HepG2 (cell line): ENCODE results near the gene SNAP25. TPM values are rescaled to one million over a fixed set of nuclear protein-coding genes. Genes with fewer than 3 reads are reported as not detected.
A peak's percentile ranks its signal among the peaks of the same experiment; 100 is the strongest.

Source experiments
- CREB1 ChIP-seq, 2 experiments: fragments of 450-650 bp in 1 of 2; IDR thresholded peaks; 2 replicates each; pipeline ENCODE4 v1.6.1; 2016 to 2017; ENCODE audit warnings: control low read depth in 1 of 2, mild to moderate bottlenecking in 1 of 2, missing compliant biosample characterization in 1 of 2, missing genetic modification characterization in 1 of 2
- FOXA3 ChIP-seq: IDR thresholded peaks from 2 replicates; pipeline ENCODE4 v1.6.1; 2016; ENCODE audit warnings: missing genetic modification reagents, missing compliant biosample characterization
- HNF1A ChIP-seq, 2 experiments: sonication (generic) in 1 of 2; formaldehyde crosslinking in 1 of 2; IDR thresholded peaks; 2 replicates each; pipeline versions ENCODE4 v1.4.0 to v1.6.1; 2016 to 2020; ENCODE audit warnings: borderline replicate concordance in 1 of 2, low read depth in 1 of 2, mild to moderate bottlenecking in 1 of 2, missing genetic modification reagents in 1 of 2
- HNF4G ChIP-seq, 2 experiments: sonication (generic) in 1 of 2; formaldehyde crosslinking in 1 of 2; IDR thresholded peaks; 2 replicates each; pipeline versions ENCODE4 v1.4.0 to v1.6.1; 2011 to 2020; ENCODE audit warnings: borderline replicate concordance in 2 of 2, low read depth in 2 of 2, mild to moderate bottlenecking in 2 of 2, low read length in 1 of 2, missing genetic modification reagents in 1 of 2, moderate library complexity in 1 of 2
- HOXA7 ChIP-seq: sonication (generic); formaldehyde crosslinking; IDR thresholded peaks from 2 replicates; pipeline ENCODE4 v1.8.1; 2022; ENCODE audit warnings: mild to moderate bottlenecking, missing genetic modification reagents, moderate library complexity
- KDM4B ChIP-seq: sonication (generic); formaldehyde crosslinking; IDR thresholded peaks from 2 replicates; pipeline ENCODE4 v1.4.0; 2020; ENCODE audit warnings: missing genetic modification reagents
- MIXL1 ChIP-seq: IDR thresholded peaks from 2 replicates; pipeline ENCODE4 v1.6.1; 2016
- NONO ChIP-seq, 2 experiments: fragments of 450-650 bp in 1 of 2; sonication (generic) in 1 of 2; formaldehyde crosslinking in 1 of 2; IDR thresholded peaks in 1 of 2; conservative IDR thresholded peaks in 1 of 2; 2 replicates each; pipeline versions ENCODE4 v1.6.1 to v1.8.0; 2017 to 2022; ENCODE audit warnings: mild to moderate bottlenecking in 1 of 2, missing genetic modification reagents in 1 of 2, moderate library complexity in 1 of 2
- PAX8 ChIP-seq: sonication (generic); formaldehyde crosslinking; IDR thresholded peaks from 2 replicates; pipeline ENCODE4 v1.8.0; 2022; ENCODE audit warnings: mild to moderate bottlenecking, missing genetic modification reagents, borderline replicate concordance
- TOPORS ChIP-seq: sonication (generic); formaldehyde crosslinking; IDR thresholded peaks from 2 replicates; pipeline ENCODE4 v1.8.0; 2023; ENCODE audit warnings: mild to moderate bottlenecking, missing genetic modification reagents
- TSC22D2 ChIP-seq: sonication (generic); formaldehyde crosslinking; IDR thresholded peaks from 2 replicates; pipeline ENCODE4 v1.5.1; 2020; ENCODE audit warnings: missing genetic modification reagents, mild to moderate bottlenecking, borderline replicate concordance
- ZMAT3 ChIP-seq: sonication (generic); formaldehyde crosslinking; conservative IDR thresholded peaks from 2 replicates; pipeline ENCODE4 v1.7.0; 2021; ENCODE audit warnings: missing genetic modification reagents
- ZNF225 ChIP-seq: sonication (generic); formaldehyde crosslinking; IDR thresholded peaks from 2 replicates; pipeline ENCODE4 v1.4.0; 2020; ENCODE audit warnings: mild to moderate bottlenecking, missing genetic modification reagents
- ZNF264 ChIP-seq: sonication (generic); formaldehyde crosslinking; IDR thresholded peaks from 2 replicates; pipeline ENCODE4 v1.4.0; 2020; ENCODE audit warnings: missing genetic modification reagents
- ZNF501 ChIP-seq: sonication (generic); formaldehyde crosslinking; IDR thresholded peaks from 2 replicates; pipeline ENCODE4 v1.5.1; 2020; ENCODE audit warnings: mild to moderate bottlenecking, moderate library complexity, missing genetic modification reagents
- ZZZ3 ChIP-seq: sonication (generic); formaldehyde crosslinking; IDR thresholded peaks from 2 replicates; pipeline ENCODE4 v1.4.0; 2020; ENCODE audit warnings: missing genetic modification reagents, mild to moderate bottlenecking, borderline replicate concordance
- polyA plus RNA-seq, 8 experiments: library from polyadenylated mRNA; depleted of rRNA in 3 of 8; stranded (reverse) in 7 of 8; unstranded in 1 of 8; fragments of >200 nt; fragmentation: Illumina TruSeq in 4 of 8; extraction: Trizol in 4 of 8; gene quantifications; 2 replicates each; pipeline versions ENCODE4 v1.2.1 to v1.2.3, GENCODE V29; 2011 to 2016; ENCODE audit warnings: low read depth in 4 of 8, missing spikeins in 1 of 8, mixed read lengths in 1 of 8; ENCODE audit not compliant: insufficient read depth in 1 of 8
- total RNA-seq, 5 experiments: library from RNA; depleted of rRNA; stranded (reverse); fragments of >200 nt; fragmentation: Illumina TruSeq; extraction: Trizol; gene quantifications; 2 replicates each; pipeline ENCODE4 v1.2.3, GENCODE V29; 2016; ENCODE audit warnings: low read depth in 1 of 5
- TF ChIP-seq, protein P1 (sequence below): sonication (generic); formaldehyde crosslinking; IDR thresholded peaks from 2 replicates; pipeline ENCODE4 v1.4.0; 2020; ENCODE audit warnings: missing genetic modification reagents, borderline replicate concordance

Gene SNAP25
- total and polyA plus RNA-seq, 2 of the 13 experiments (the other 11 are each of a cell fraction or from before 2014, with no cell fraction given): not detected

- TF ChIP-seq HNF1A (IDR thresholded peaks at IDR 0.05; ENCODE audit: low read depth) (peak; percentile 86), HNF1A (CRISPR knock-in tag; IDR thresholded peaks at IDR 0.05; ENCODE audit: borderline replicate concordance) (peak; percentile 90; the same call in 1 of the 2 replicates), FOXA3 (CRISPR knock-in tag) (peak; percentile 99), CREB1 (IDR thresholded peaks at IDR 0.05) (no peak), CREB1 (CRISPR knock-in tag; IDR thresholded peaks at IDR 0.05) (peak; percentile 79), TOPORS (CRISPR knock-in tag) (0 out of 2 replicates have a peak, but pooled peaks have one; percentile 37), MIXL1 (CRISPR knock-in tag) (peak; percentile 99), PAX8 (CRISPR knock-in tag) (no peak), ZNF225 (CRISPR knock-in tag) (no peak), HOXA7 (CRISPR knock-in tag) (no peak), ZNF264 (CRISPR knock-in tag) (peak; percentile 96), KDM4B (CRISPR knock-in tag) (0 out of 2 replicates have a peak, but pooled peaks have one; percentile 76), HNF4G (IDR thresholded peaks at IDR 0.05; ENCODE audit: borderline replicate concordance, low read depth, low read length) (peak; percentile 61), HNF4G (CRISPR knock-in tag; IDR thresholded peaks at IDR 0.05; ENCODE audit: borderline replicate concordance, low read depth) (peak; percentile 64), TSC22D2 (0 out of 2 replicates have a peak, but pooled peaks have one; percentile 65), ZNF501 (CRISPR knock-in tag) (peak; percentile 72; the same call in 1 of the 2 replicates), ZZZ3 (CRISPR knock-in tag) (no peak; the same call in 1 of the 2 replicates), NONO (IDR thresholded peaks at IDR 0.05) (no peak), NONO (CRISPR knock-in tag; conservative IDR thresholded peaks at IDR 0.05) (peak; percentile 93), ZMAT3 (CRISPR knock-in tag) (no peak; the same call in 1 of the 2 replicates)
- TF ChIP-seq, protein P1, sequence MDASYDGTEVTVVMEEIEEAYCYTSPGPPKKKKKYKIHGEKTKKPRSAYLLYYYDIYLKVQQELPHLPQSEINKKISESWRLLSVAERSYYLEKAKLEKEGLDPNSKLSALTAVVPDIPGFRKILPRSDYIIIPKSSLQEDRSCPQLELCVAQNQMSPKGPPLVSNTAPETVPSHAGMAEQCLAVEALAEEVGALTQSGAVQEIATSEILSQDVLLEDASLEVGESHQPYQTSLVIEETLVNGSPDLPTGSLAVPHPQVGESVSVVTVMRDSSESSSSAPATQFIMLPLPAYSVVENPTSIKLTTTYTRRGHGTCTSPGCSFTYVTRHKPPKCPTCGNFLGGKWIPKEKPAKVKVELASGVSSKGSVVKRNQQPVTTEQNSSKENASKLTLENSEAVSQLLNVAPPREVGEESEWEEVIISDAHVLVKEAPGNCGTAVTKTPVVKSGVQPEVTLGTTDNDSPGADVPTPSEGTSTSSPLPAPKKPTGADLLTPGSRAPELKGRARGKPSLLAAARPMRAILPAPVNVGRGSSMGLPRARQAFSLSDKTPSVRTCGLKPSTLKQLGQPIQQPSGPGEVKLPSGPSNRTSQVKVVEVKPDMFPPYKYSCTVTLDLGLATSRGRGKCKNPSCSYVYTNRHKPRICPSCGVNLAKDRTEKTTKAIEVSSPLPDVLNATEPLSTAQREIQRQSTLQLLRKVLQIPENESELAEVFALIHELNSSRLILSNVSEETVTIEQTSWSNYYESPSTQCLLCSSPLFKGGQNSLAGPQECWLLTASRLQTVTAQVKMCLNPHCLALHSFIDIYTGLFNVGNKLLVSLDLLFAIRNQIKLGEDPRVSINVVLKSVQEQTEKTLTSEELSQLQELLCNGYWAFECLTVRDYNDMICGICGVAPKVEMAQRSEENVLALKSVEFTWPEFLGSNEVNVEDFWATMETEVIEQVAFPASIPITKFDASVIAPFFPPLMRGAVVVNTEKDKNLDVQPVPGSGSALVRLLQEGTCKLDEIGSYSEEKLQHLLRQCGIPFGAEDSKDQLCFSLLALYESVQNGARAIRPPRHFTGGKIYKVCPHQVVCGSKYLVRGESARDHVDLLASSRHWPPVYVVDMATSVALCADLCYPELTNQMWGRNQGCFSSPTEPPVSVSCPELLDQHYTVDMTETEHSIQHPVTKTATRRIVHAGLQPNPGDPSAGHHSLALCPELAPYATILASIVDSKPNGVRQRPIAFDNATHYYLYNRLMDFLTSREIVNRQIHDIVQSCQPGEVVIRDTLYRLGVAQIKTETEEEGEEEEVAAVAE (CRISPR knock-in tag): peak; percentile 88; the same call in 1 of the 2 replicates
Measured at GRCh38 chr20:10263385-10264165, 44.9 kb downstream of the SNAP25 start (continued).
